Omental fat pad (tissue), 4 donors: ENCODE results near the gene SOD3. TPM values are rescaled to one million over a fixed set of nuclear protein-coding genes. Genes with fewer than 3 reads are reported as not detected.

Experiments used
- ATAC-seq: fragments of 150-250 bp; one replicate; pipeline ENCODE4 v1.9.1; 2016; ENCODE audit warnings: mild to moderate bottlenecking, moderate library complexity; ENCODE audit not compliant: low FRiP score
- DNase-seq: peaks from one replicate; pipeline ENCODE4 v3.0.0-alpha.2; 2019; ENCODE audit warnings: low spot score
- total RNA-seq, 4 donors: library from RNA; depleted of rRNA; stranded (reverse); fragments of >200 nt; gene quantifications; one replicate each; pipeline ENCODE4 v1.1.0, GENCODE V29; 2016
- TF ChIP-seq, protein P1 (sequence below), 3 donors: fragments of 450-650 bp; IDR thresholded peaks; one replicate each; pipeline ENCODE4 v1.5.1; 2016 to 2017; ENCODE audit warnings: antibody characterized with exemption in 3 of 3, mild to moderate bottlenecking in 3 of 3, moderate library complexity in 2 of 3

SOD3 gene
- total RNA-seq, 4 donors from 2014 or later = 42.3 to 79.5 (median 69.8) TPM

DNA sequence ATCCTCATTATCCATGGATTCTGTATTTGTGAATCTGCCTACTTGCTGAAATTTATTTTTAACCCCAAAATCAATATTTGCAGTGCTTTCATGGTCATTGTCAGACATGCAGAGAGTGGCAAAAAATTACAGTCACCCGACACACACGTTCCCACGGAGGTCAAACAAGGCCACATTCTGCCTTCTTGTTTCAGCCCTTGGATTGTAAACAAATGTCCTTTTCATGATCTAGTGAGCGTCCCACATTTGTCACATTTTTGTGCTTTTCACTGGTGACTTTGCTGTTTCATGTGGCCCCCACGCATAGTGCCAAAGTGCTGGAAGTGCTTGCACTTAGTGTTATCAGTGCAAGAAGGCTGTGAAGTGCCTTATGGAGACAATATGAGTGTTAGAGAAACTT is 45.0 kb downstream of the SOD3 start:
- TF ChIP-seq, protein P1, sequence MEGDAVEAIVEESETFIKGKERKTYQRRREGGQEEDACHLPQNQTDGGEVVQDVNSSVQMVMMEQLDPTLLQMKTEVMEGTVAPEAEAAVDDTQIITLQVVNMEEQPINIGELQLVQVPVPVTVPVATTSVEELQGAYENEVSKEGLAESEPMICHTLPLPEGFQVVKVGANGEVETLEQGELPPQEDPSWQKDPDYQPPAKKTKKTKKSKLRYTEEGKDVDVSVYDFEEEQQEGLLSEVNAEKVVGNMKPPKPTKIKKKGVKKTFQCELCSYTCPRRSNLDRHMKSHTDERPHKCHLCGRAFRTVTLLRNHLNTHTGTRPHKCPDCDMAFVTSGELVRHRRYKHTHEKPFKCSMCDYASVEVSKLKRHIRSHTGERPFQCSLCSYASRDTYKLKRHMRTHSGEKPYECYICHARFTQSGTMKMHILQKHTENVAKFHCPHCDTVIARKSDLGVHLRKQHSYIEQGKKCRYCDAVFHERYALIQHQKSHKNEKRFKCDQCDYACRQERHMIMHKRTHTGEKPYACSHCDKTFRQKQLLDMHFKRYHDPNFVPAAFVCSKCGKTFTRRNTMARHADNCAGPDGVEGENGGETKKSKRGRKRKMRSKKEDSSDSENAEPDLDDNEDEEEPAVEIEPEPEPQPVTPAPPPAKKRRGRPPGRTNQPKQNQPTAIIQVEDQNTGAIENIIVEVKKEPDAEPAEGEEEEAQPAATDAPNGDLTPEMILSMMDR (IDR thresholded peaks at IDR 0.05) = no peak
- ATAC-seq (no peak), DNase-seq (no peak)

DNA sequence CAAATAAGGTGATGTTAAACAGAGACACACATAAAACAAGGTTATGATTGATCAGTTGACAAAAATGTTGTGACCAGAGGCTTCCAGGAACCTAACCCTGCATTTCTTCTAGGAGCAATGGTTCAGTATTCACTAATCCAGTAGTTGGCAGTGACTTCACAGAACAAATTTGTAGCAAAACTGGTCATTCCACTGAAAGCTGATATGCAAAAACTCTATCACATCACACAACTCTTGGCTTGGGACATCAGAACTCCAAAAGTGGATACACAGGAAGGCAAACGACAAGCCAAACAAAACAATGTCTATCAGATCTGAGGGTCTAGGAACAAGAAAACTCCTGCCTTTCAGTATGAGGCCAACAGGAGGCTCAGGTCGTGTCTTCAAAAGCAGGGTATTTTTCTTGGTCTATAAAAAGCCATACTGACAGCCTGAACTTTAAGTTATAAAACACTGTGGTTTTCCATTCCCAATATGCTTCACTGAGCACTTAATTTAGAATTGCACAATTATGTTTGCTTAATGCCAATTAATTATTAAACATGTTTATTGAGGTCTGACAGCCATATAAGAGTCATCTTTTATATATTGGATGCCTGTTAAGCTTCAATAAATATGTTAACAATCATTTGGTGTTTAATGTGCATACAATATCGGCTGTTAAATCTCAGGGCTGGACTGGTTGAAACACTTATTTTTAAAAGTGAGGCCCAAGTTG is 45.6 kb downstream of the SOD3 start:
- DNase-seq = no peak
- ATAC-seq = no peak
- TF ChIP-seq, protein P1 (IDR thresholded peaks at IDR 0.05) = no peak

DNA sequence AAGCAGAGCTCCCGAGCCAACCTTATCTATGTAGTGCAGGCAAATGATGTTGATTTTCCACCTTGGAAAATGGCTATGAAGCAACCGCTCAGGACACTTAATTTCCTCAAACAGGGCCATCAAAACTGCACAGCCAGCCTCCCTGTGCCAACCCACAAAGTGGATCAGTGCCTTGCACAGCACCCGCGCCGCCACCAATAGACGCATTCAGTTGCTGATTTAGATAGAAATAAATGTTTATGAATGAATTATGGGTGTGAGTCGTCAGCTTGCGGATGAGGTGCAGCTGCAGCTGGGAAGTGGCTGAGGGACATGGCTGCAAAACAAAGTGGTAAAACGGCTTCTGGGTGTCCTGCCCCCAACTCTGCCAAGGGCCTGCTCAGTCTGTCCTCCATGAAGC is 47.0 kb downstream of the SOD3 start:
- TF ChIP-seq, protein P1 (IDR thresholded peaks at IDR 0.05) = no peak
- DNase-seq (no peak), ATAC-seq (no peak)

DNA sequence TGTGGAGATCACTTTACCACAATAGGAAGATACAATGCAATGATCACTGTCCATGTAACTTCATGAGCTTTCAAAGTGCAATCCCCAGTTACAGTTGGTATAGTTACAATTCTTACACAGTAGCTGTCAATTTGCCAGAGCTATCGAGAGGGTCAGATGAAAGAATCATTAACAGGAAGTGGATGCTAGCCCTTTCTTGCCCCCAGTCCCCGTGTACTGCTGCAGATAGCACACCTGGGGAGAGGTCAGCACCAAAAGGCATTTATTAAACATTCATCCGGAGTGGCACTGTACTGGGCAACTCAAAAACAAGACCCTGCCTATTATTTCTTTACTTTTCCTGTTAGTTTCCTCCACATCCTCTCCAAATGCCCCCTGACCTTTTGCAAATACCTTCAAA is 47.7 kb downstream of the SOD3 start:
- DNase-seq (no peak), ATAC-seq (no peak)
- TF ChIP-seq, protein P1 (IDR thresholded peaks at IDR 0.05) = no peak

DNA sequence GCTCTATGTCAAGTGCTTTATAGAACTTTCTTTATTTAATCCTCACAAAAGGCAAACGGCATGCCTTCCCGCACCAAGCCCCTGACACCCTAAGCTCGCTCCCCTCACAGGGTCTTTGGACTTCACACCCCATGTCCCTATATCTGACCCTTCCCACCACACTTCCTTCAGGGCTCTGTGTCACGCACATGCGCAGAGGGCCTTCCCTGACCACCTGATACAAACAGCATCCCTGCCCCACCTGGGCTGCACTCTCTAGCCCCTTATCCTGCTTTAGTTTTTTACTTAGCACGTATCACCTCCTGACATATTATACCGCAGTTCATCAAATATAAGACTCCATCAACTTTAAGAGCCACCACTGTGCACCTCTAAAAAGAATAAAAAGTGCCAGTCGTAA is 49.8 kb downstream of the SOD3 start:
- TF ChIP-seq, protein P1 (IDR thresholded peaks at IDR 0.05) = no peak
- DNase-seq (no peak), ATAC-seq (no peak)

DNA sequence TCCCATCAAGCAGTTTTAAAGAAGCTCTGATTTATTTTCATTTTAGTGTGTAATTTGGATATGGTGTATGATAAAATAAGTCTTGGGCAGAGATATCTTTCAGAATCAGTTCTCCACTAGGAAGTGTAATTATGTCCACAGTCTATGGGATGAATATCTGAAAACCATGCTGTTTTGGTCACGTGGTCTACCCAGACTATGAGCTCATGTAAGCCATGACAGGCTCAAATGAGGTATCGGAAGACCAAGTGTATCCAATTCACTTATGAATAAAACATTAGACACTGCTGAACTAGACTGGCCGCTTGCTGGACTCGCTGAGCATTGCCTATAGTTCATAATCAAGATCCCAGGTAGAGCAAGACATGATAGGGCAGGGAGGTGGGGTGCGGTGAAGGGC is 50.5 kb downstream of the SOD3 start:
- ATAC-seq (no peak), DNase-seq (no peak)
- TF ChIP-seq, protein P1 (IDR thresholded peaks at IDR 0.05) = no peak

DNA sequence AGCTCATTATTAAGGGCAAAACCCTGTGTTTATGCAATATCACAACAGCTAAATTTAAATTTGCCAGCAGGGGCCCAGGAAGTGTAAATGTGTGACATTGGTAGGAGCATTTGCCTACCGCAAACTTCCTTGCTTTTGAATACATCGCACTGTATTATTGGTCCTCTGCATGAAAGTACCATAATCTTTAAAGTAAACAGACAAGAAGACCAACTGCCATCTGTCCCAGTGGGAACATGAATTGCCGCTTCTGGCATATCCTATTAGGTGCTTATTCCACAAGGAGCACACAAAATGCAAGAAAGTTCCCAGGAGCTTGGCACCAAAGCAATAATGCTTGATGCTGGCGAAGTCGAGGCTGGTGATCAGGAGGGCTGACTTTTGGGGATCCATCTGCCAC is 51.3 kb downstream of the SOD3 start:
- ATAC-seq (no peak), DNase-seq (no peak)
- TF ChIP-seq, protein P1 (IDR thresholded peaks at IDR 0.05) = no peak
